Activated naive CD4-positive, alpha-beta T cell (primary cell): Measurements from ENCODE around the gene COMTD1.

ENCODE experiments used
- DNase-seq, 4 experiments: peaks; one replicate each; lab custom pipeline; 2025; lab: John Stamatoyannopoulos, UW

Gene COMTD1

GRCh38 chr10:75245354-75246250 lies 9.8 kb upstream of the COMTD1 start:
- DNase-seq = no peak

- DNase-seq = no peak
Observed at GRCh38 chr10:75244487-75245353, 9.0 kb upstream of the COMTD1 start.

- DNase-seq = no peak
Observed at GRCh38 chr10:75243426-75243825, 7.7 kb upstream of the COMTD1 start.

DNA sequence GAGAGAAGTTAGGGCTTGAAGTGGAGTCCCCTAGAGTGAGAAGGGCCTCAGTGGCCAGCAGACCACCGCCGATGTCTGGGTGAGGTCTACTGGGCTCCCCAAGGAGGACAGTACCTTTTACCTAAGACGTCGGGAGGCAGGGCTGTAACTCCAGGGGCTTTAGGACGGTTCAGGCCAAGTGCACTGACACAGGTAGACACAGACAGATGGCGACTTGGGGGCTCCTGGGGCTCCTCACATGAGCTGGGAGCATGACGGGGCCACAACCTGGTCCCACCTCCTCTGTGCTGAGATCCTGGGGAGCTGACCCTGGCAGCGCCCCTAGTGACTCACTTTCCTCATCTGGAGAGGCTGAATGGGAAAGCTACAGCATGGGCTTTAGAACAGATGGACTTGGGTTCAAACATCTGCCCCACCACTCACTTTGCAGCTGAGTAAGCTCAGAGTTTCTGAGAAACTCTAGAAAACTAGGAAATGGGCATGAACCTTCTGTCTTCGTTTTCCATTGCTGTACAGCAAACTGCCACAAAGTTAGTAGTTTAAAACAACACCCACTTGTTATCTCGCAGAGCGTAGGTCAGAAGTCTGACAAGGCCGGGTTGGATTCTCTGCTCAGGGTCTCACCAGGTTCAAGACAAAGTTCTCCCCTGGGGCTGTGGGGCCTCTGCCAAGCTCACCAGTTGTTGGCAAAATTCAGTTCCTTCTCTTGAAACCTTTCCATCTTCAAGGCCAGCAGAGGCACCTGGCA lies 4.7 kb upstream of the COMTD1 start:
- DNase-seq = no peak

DNA sequence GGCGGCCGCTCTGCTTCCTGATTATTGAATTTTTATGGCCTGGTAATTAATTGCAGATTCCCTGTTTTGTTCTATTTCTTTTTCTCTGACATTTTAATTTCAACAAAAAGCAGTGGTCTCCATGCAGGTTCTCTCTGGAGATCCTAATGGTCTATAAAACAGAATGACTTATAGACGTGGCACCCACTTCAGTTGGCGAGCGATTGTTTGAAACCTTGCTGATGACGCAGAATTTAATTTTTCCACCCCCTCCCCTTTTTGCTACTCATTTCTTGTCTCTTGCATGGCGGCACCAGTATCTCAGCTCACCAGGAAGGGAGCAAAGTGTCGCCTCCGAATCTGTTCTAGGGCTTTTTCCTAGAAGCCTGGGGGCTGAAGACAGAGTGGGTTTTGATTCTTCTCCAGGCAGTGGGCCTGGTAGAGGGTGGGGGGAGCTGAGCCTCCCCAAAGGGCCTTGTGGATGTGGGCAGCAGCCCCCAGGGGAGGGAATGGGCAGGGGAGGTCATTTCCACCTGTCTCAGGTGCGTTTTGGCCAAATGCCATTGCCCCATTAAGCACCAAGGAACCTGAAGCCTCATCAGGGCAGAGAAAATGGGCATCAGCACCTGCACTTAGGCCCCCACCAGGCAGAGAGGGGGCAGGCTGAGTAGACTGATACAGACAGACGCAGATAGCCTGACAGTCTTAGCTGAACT lies 3.5 kb upstream of the COMTD1 start:
- no peak for DNase-seq

DNA sequence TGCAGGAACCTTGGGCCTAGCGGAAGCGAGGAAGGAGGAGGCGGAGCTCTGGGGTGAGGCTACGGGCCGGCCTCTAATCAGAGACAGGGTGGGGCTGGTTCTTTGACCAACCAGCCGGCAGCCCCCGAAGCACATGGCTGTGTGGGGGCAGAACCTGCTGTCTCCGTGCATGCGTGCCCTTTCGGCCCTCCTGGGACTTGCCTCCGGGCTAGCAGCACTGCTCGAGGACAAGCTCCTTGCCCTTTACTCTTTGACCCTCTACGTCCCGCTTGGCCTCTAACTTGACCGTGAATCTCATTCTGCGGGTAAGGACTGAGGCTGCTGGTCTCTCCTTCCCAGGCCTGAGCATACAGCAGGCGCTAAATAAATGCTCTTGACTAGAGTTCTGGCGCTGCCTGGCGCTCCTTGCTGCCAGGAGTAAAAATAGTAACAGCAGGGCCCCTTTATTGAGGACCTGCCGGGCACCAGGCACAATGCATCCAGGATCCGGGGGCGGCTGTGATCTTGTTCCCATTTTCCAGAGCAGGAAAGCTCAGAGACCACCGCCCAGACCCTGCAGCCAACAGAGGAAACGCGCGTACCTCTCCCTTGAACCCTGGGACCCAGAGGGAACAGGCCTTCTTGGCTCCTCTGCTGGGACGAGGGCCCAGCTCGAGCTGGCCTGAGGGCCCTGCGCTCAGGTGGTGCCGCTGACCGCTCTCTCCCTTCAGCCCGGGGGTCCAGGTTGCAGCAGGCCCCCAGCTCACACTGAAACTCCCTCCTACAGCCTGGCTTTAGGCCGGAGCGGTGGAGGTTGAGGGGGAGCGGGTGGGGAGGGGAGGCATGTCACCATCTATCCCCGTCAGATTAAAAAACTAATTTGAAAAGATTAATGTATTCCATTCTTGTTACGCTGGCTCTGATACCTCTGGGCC lies 2.7 kb upstream of the COMTD1 start:
- no peak for DNase-seq

- DNase-seq = no peak
Observed at GRCh38 chr10:75236178-75236825, 545 bp upstream of the COMTD1 start.

DNA sequence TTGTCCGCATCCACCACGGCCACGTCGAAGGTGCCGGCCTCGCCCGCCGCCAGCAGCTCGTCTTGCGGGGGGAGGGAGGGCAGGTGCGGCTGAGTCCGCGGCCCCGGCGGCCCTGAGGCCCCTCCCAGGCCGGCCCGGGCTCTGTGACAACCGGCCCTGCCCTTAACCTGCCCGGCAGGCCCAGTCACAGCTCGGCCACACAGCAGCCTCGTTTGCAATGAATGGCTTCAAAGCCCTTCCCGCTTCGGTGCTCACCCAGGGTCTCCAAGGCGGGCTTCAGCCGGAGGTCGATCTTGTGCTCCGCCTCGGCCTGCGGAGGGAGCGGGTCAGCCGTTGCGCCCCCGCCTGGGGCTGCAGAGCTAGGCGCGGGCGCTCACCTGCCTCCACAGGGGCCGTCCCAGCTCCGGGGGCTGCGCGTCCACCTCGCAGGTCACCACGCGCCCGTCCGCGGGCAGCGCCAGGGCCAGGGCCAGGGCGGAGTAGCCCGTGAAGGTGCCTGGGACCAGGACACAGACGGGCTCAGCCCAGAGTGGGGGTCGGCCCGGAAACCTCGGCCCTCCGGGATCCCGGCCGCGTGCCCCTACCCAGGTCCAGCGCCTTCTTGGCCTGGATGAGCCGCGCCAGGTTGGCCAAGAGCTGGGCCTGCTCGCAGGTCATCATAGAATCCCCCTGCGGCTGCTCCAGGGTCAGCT lies 928 bp downstream of the COMTD1 start:
- peak in 2 of 4 experiments; percentile 25 to 33 for DNase-seq

DNA sequence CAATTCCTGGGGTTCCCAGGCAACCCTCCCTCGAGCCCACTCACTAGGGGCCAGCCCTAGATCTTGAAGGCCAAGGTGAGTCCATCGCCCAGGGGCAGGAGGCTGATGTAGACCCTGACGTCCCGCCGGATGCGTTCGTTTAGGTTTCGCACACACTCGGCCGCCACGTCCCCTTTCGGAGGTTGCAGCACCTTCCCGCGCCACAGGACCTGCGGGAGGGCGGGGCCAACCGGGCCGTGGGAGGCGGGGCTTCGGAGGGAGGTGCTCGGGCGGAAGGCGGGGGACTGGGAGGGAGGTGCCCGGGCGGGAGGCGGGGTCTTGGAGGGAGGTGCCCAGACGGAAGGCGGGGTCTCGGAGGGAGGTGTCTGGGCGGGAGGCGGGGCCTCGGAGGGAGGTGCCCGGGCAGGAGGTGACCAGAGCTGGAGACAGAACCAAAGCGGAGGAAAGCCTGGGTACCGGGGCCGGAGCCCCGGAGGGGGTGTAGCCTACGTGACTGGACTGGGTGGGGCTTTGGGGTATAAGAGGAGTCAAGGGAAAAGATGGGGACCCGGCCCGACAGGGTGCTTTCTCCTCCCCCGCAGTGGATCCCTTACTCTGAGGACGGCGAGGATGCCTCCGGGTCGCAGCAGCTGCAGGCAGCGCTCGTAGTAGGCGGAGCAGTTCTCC lies 1.6 kb downstream of the COMTD1 start:
- peak; percentile 94 to 99 (median 98) for DNase-seq

GRCh38 chr10:75233444-75234016 lies 2.2 kb downstream of the COMTD1 start:
- DNase-seq = no peak

DNA sequence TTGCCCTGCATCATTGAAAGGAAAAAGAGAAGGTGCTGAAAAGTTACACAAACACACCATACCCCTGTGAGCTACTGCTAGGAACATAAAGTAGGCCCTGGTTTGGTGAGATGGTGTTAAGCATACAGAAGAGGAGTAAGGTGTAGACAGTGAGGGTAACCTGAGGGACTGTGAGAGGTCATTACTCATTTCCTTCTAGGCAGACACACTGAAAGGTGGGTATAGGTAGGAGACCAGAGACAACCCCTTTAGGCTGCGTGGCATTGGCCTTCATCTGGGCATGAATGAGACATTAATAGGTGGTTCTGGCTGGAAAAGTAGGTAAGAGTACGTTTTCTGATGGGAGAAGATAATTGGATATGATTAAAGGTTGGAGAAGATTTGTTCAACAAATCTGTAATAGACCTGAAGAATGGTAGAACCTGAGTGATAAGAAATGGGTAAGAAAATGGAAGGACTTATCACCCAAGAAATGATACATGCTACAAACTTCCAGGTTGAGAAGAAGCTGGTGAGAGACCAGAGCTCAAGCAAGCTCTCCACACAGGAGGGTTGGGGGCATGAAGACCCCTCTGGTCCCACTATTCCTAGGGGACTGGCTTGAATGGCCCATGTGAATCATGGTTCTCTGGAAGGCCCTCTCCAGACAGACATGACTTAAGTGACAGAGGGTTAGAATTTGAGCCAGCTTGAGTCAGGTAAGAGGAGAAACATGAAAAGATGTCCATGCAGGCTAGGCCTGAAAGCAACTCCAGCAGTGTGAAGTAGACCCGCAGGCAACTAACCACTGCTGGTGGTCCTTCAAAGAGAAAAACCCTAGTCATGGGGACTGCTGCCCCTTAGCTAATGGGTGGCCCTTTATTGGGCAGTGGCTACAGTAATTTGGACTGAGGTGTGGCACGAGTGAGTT lies 3.8 kb downstream of the COMTD1 start:
- DNase-seq = no peak

- peak; percentile 83 to 92 (median 89) for DNase-seq
Observed at GRCh38 chr10:75230600-75231038, 5.1 kb downstream of the COMTD1 start.

DNA sequence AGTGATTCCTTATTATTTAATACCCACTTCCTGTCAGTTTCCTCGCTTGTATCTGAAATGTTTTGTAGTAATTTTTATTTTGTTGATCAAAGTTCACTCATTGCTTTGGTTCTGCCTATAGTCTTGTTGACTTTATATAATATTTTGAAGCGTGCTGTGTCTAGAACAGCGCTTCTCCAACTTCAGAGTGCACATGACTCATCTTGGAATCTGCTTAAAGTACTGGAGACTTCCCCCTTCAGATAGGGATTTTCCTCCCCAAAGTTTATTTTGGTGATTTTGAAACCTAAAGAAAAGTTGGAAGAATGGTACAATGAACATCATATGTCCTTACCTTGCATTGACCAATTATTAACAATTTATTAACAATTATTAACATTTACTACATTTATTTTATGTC lies 5.8 kb downstream of the COMTD1 start:
- no peak for DNase-seq

DNA sequence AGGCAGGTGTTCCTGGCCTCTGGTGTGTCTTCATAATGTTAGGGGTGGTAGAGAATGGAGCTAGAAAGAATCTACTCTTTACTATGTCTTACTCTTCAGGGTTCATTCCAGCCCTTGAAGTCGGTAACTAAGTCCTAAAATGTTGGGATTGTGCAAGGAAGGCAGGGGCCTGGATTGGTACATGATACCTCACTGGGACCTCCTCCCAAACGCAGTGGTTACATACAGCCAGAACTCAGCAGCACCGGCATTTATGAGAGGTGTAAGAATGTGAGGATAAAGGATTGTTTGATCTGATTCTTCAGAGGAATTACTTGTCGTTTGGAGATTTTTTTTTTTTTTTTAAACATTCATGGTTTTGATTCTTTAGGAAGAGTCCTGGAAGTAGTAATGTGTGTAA lies 6.9 kb downstream of the COMTD1 start:
- DNase-seq = no peak

DNA sequence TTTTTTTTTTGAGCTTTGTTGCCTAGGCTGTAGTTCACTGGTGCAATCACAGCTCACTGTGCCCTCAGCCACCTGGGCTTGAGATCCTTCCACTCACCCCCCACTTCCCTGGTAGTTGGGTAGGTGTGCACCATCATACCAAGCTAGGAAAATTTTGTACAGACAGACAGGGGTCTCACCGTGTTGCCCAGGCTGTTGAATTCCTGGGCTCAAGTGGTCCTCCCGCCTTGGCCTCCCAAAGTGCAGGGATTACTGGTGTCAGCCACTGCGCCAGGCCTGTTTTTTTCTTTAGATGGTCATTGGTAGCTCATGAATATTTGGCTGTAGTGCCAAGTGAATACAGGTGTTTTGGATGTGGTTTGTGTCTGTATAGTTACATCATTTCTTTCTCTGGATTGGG lies 7.5 kb downstream of the COMTD1 start:
- no peak for DNase-seq

GRCh38 chr10:75226656-75227055 lies 9.1 kb downstream of the COMTD1 start:
- no peak for DNase-seq

DNA sequence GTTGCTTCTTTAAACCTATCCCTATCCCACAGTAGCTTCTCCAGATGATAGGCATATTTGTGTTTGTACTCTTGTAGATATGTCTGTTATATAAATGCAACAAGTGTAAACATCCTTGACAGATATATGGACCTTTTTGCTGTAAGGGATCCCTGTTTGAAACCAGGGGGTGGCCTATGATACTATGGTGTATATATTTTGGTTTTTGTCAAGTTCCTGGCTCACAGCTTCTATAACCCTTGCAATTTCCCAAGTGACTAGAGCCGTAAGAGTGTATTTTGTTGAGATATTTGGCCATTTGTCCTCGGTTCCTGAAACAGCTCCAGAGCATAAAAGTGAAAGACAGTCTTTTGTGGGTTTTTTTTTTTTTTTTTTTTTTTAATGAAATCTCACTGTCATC lies 9.7 kb downstream of the COMTD1 start:
- DNase-seq = no peak
